SW 1271 (cell line): ENCODE data around the gene FAM216A.
A peak's percentile ranks its signal among the peaks of the same experiment; 100 is the strongest.
"Not testable (repeated sequence)": the region's sequence is repeated elsewhere in the genome, so short reads cannot be mapped to it uniquely, and the experiment has no call there.

Experiments used
- DNase-seq, 2 experiments: peaks; one replicate each; lab custom pipeline; 2025; lab: John Stamatoyannopoulos, UW

Gene FAM216A

DNA sequence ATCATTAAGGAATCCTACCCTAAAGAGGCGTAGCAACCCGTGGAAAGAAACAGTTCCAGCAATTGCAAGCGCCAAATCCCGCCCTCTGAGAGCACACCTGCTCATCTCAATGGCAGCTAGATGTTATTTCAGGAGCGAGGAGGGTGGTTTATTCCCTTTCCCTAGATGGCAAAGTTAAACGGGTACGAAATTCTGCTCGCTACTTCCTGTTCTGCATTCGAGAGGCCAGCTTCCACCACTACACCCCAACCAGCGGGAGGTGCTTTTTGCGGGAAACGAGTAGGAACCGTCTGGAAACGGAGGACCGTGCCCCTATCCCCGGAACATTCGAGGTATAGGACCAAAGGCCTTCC lies 32.7 kb downstream of the FAM216A start:
- DNase-seq: peak; percentile 67 to 73

DNA sequence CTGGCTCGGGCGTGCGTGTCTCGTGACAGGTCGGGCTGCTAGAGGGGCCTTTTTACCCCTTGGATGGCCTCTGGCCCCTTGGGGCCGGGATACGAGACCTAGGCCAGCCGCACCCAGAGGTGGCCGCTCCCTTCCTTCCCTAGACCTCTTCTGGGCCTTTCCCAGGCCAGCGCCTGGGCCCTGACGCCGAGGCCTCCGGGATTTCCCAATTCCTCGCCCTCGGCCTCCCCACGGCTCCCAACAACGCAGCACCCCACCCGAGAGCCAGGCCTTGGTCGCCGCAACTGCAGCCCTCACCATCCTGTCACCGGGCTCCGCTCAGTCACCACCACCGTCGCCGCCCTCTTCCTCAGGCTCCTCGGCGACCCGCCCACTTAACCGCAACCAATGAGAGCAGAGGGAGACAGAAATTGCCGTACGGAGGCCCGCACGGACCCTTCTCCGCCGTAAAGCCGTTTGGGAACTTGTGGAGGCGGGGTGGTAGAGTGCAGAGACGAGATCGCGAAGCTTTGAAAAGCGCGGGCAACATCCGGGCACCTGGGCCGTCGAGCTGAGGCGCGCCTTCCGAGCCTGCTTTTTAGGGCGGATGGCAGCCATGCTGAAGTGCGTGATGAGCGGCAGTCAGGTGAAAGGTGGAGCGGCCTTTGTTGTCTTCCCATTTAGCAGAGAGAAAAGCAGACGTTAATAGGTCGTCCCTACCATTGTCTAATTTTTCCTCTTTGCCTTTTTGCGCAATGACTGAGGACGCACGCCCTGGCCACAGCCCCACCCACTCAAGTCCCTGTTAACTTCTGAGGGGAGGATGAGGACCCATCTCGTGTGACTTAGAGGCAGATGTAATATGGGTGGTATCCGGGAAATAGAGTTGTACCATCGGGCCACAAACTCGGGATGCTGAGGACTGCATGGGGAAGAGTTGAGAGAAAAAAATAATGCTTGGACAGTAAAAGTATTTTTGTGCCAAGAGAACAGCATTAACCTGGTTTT lies 33.4 kb downstream of the FAM216A start, which contains the start of the genes RAD9B and VPS29:
TSS of gene RAD9B (plus strand) at position 580 of the 987 bp plus-strand sequence. CDS start at position 587, 7 bp downstream.
TSS of gene VPS29 (minus strand) at position 360 of the 987 bp plus-strand sequence. CDS start at position 300, 60 bp downstream.
- peak; percentile 95 to 98 for DNase-seq

DNA sequence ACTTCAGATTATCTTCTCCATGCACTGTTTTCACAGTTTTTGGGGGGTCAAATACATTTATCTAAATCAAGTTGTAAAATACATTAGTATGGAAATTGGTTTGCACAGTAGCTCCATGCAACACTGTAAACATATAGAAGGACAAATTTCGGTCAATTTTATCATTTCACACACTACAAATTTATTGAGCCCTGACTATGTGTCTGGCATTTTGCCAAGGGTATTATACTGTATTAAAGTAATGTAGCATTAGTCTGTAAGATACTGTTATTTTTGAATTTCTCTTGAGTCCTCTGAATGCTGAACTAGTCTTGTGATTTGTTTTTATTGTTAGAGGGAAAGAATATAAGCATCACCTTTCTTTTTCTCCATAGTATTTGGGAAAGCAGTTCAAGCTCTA lies 34.8 kb downstream of the FAM216A start:
- no peak for DNase-seq

DNA sequence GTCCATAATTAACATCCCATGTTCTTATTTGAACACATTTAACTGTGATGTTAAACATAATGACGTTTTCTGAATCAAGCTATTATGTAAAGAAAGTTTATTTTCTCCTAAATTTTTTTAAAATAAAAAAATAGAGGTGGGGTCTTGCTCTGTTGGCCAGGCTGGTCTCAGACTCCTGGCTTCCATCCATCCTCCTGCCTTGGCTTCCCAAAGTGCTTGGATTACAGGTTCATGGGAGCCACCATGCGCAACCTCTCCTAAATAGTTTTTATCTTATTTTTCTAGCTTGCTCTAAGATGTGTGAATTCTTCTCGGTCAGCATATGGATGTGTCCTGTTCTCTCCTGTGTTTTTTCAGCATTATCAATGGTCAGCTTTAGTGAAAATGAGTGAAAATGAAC lies 36.7 kb downstream of the FAM216A start:
- no peak for DNase-seq

DNA sequence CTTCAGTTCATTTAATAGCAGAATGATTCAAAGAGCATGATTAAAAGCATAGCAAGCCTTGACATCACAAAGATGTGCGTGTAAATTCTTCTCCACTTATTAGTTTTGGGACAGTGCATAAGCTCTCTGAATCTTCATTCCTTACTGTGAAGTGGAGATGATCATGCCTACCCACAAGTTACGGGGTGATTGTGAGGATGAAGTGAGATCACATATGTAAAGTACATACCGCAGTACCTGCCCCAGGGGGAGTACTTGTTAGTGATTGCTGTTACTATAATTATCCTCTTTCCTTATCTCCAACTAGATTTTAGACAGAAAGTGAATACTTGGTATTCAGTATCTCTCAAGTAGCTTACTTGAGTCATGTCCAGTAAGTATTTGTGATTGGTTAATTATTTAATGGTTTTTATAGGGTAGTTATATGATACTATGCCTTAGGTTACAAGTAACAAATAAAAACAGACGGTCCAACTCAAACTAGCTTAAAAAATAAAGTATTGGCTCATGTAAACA lies 39.5 kb downstream of the FAM216A start:
- DNase-seq: no peak

DNA sequence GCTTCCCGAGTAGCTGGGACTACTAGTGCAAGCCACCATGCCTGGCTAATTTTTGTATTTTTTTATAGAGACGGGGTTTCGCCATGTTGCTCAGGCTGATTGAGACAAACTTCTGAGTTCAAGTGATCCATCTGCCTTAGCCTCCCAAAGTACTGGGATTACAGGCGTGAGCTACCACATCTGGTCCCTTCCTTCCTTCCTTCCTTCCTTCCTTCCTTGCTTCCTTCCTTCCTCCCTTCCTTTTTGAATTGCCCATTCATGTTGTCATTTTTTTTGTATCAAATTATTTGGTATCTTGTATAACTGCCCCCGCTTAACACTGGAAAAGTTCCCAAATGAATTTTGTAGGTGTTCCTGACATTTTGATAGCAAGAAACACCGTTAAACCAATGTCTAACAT lies 45.2 kb downstream of the FAM216A start:
- no peak for DNase-seq

DNA sequence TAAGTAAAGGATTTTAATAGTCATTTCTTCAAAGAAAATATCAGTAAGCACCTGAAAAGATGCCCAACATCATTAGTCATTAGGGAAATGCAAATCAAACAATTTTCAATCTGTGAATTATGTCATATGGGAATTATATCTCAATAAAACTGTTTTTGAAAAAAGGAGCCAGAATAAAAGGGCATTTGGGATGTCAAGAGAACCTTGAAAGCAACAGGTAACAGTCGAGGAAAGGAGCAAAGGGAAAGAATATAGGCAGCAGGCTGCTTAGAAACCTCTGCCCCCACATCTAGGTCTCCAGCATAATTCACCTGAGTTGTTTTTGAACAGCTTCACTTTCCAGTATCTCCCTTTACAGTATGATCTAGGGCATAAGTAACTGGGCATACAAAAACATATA lies 45.7 kb downstream of the FAM216A start:
- no peak for DNase-seq

DNA sequence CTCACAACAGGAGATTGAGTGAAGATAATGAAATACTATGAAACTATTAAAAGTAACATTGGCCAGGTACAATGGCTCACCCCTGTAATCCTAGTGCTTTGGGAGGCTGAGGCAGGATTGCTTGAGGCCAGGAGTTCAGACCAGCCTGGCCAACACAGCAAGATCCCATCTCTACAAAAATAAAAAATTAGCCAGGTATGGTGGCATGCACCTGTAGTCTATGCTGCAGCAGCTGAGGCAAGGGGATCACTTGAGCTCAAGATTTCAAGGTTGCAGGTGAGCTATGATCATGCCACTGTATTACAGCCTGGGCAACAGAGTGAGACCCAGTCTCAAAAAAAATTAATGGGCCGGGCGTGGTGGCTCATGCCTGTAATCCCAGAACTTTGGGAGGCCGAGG lies 48.4 kb downstream of the FAM216A start:
- no peak for DNase-seq

DNA sequence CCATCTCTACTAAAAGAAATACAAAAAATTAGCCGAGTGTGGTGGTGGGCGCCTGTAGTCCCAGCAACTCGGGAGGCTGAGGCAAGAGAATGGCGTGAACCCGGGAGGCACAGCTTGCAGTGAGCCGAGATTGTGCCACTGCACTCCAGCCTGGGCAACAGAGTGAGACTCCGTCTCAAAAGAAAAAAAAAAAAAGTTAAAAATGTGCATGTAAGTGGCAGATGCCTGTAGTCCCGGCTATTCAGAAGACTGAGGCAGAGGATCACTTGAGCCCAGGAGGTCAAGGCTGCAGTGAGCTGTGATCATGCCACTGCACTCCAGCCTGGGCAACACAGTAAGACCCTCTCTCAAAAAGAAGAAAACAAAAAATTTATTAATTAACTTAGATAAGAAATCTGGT lies 49.4 kb downstream of the FAM216A start:
- DNase-seq: not testable (repeated sequence)

DNA sequence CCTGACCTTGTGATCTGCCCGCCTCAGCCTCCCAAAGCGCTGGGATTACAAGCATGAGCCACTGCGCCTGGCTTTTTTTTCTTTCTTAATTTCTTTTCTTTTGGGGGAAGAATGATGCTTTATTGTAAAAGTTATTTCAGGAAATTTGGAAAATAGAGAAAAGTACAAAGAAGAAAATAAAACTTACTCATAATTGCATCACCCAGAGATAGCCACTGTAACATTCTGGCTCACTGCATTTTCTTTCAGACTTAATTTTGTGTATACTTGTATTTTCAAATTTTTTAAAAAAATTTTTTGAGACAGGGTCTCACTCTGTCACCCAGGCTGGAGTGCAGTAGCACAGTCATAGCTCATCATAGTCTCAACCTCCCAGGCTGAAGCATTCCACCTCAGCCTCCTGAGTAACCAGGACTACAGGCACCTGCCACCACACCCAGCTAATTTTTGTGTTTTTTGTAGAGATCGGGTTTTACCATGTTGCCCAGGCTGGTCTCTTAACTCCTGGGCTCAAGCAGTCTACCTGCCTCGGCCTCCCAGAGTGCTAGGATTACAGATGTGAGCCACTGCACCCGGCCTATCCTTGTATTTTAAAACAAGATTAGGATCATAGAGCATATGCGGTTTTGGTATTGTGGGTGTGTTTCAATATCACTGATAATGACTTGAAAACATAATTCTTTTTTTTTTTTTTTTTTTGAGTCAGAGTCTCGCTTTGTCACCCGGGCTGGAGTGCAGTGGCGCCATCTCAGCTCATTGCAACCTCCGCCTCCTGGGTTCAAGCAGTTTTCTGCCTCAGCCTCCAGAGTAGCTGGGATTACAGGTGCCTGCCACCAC lies 52.4 kb downstream of the FAM216A start:
- DNase-seq: not testable (repeated sequence)

DNA sequence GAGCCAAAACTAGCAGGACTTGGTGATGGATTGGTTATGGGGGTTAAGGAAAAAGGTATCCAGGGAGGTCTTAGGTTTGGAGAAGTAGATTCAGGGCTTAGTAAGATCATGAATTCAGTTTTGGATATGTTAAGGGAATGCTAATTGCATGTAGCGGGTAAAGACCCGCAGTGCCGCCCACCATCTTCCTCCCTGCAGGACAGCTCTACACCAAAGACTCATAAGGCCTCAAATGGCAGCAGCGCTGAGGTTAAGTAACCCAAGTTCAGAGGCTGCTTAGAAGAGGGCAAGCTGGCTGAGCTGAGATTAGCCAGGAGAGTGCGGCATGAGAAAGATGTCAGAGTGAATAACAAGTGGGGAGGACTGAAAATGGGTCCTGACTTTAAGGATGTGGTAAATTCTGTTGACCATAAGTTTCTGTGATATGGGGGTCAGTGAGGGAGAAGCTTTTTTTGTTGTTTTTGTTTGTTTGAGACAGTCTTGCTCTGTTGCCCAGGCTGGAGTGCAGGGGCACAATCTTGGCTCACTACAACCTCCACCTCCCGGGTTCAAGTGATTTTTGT lies 59.7 kb downstream of the FAM216A start:
- DNase-seq: no peak

DNA sequence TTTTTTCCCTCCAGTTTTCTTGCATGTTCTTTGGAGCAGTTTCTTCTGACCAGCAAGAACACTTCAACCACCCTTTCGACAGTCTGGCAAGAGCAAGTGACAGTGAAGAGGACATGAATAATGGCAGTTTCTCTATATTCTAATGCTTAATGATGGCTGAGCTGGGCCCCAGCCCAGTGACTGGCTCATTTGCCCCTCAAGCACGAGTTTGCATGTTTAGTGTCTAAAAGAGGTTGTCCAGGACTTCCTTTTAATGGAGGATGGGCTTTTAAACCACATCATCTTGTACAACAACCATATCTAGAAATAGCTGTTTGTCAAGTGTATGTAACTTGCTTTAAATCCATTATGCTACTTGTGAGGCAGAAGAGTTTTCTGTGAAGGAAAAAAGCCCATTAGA lies 61.9 kb downstream of the FAM216A start:
- DNase-seq: no peak

DNA sequence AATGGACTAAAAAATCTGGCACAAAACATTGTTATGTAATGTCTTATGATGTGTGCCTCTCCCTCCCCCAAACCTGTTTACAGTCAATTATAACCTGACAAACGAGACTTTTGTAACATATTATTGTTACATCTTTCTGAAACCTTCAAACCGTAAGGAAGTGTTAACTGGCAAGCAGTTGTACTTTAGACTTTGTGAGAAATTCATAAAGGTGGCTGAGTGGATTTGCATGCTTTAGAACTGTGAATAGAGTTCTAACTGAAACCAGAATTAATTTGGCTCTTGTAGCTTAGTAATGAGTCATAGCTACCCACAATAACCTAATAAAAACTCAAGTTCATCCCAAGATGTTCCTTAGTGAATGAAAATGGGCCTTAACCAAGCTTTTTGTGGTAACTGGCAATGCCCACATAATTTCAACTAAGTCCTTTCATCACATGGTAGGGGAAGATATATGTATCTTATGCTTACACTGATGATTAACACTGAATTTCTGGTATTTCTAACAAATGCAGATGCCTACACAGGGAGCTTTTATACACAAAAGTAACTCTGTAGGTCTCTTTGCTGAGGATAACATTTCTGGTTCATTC lies 63.2 kb downstream of the FAM216A start:
- DNase-seq: no peak

DNA sequence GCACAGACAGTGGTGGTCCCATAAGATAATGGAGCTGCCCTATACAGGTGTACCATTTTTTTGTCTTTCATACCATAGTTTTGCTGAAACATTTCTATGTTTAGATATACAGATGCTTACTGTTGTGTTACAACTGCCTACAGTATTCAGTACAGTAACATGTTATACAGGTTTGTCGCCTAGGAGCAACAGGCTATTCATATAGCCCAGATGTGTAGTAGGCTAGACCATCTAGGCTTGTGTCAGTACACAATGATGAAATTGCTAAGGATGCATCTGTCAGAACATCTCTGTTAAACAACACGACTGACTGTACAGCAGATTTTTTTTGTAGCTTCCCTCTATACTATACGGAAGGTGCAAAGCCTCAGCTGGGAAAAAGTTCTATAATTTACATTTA lies 64.0 kb downstream of the FAM216A start:
- no peak for DNase-seq

DNA sequence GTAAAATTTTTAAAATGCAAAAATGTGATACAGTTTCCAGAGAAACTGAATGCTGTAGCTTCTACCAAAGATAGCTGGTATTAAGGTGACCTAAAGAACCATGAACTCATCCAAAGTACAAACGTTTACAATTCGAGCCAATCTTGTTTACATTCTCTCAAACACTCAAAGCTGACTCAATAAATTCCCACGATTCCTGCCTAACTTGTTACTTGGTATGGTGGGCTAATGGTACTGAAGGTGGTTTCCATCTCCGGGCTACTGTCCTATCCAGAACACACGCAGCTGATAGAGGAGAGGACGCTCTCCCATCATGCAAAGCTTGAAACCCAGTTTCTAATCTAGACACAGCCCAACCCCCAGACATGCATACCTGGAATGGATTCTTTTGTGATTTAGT lies 65.0 kb downstream of the FAM216A start:
- DNase-seq: no peak

DNA sequence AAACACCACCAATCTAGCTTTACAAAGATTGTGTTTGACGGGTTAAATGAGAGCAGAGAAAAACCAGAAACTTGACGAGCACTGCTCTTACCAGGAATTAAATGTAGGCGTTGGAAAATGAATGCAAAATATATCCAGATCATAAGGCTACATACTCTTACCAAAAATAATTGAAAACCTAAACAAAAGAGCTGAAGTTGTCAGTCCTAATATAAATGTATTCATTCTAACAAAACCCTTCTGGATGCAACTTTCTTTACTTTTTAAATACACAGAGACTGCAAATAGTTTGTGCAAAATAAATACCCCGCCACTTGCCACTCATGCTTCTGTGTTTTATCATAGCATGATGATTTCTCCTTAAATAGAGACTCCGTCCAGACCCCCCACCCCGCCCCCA lies 66.2 kb downstream of the FAM216A start:
- no peak for DNase-seq

DNA sequence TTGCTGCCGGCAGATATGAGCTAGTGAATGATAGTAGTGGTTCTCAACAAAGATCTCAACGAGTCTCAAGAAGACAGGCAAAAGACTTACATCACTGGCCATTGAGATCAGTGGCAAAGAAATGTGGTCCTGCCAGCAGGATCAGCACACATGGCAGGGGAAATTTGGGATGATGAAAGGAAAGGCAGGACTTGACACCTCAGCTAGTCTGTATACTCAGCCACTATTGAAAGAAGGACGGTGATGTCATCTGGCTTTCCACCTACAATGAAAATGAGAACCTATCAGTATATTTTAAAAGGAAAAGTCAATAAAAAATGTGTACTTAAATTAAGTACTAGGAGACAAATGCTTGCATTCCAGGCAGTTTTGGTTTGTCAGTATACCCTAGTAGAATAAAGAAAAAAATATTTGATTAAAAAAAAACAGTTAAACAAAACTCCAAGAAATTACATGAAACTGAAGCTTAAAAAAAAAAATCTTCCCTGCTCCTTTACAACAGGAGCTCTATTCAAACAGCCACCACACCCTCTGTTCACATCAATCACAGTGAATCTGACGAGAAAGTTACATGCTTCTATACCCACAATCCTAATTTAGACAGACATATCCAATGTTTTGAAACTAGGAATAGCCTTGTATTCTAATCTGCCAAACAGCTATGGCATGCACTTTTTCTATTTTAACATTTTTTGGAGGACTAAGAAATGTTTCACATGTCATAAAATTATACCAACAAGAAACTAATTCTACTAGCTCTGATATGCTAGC lies 68.4 kb downstream of the FAM216A start:
- DNase-seq: no peak

DNA sequence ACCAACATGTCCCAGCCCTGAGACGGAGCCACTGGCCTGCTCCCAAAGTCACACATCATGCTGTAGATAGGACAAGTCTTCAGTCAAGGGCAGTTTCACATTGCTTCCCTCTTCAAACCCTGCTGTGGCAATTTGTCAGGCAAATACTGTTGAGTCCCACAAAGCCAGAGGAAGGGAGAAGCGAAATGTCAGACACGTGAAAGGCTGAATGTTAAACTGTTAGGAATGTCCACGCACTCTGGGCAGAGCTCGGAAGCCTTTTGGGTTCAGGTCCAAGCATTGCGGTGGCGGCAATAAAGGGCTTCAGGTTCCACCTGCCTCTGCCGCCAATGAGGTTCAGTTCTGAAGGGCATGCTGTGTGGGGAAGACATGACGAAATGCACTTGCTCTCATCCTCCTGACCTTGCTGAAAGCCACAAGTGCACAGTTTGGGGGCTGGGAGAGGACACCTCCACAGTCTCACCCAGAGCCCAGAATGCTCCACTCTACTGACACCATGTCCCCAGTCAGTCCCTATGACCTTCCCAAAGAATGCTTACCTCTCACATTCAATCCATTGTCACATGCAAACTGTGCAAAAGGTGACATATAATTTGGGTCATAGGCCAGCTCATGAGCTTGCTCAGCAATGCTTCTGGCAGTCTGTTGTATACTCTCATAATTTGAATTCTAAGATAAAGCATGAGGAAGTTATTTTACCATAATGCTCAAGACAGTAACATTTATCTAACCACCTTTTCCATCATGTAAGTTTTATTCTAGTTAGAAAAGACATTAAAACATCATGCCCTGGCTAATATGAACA lies 69.2 kb downstream of the FAM216A start:
- no peak for DNase-seq

DNA sequence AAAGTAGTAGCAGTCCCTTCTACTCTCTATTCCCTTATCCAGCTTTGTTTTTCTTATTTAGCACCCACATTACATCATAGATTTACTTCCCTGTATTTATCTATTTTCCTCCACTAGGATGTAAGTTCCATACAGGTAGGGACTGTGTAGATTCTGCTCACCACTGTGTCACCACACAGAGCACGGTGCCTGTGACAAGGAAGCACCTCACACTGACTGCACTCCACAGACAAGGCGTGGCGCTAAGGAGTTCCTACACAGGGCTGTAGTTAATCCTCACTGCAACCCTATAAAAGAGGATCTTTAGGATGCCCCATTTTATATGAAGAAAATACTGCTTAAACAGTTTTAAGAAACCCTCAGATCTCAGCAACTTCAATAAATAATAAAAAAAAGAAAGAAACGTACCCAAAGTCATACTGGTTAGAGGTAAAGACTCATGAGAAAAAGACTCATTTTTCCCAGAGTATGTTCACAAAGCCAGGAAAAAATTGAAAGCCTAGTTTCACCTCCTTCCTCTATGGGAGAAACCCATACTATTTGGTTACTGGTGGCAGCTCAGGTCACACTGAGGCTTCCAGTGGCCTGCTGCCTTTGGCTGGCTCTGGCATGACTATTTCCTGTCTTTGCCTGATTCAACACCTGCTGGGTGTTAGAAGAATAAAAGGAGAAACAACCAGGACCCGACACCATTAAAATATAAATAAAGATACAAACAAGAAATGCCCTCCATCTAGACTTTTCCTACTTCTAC lies 70.4 kb downstream of the FAM216A start:
- DNase-seq: no peak
